H1 (cell line): ENCODE data around the gene EEF1A2. TPM values are rescaled to one million over a fixed set of nuclear protein-coding genes. Genes with fewer than 3 reads are reported as not detected.

Experiments used
- CTCF ChIA-PET: fragments of 300-600 bp; sonication (Branson Sonifier 250); formaldehyde crosslinking; loops from one replicate; lab custom pipeline; 2021; ENCODE audit not compliant: partially characterized antibody; lab: Charles Lee
- POLR2A ChIA-PET: fragments of 300-600 bp; sonication (Branson Sonifier 250); formaldehyde crosslinking; loops from one replicate; lab custom pipeline; 2021; ENCODE audit warnings: inconsistent platforms; ENCODE audit not compliant: partially characterized antibody; lab: Charles Lee
- DNase-seq, 2 experiments: peaks; one replicate each; pipeline versions ENCODE4 v3.0.0 to v3.0.0-alpha.2; 2010 to 2022; ENCODE audit warnings: low spot score in 2 of 2, low read depth in 1 of 2, mixed read lengths in 1 of 2
- FAIRE-seq: peaks from 2 replicates; lab custom pipeline; 2011; peaks lifted over from hg19 to GRCh38; lab: Jason Lieb, UNC
- H2AFZ ChIP-seq: 2 replicates; pipeline ENCODE4 v1.8.1; 2012; ENCODE audit warnings: low read length, inconsistent platforms
- H2AK5ac ChIP-seq: 2 replicates; pipeline ENCODE4 v1.6.1; 2013; ENCODE audit warnings: low read depth, low read length
- H2BK120ac ChIP-seq: replicated peaks from 2 replicates; pipeline ENCODE3; 2013; ENCODE audit warnings: low read depth, low read length, inconsistent platforms
- H2BK12ac ChIP-seq: 2 replicates; pipeline ENCODE4 v1.6.1; 2013; ENCODE audit warnings: low read depth, low read length
- H2BK15ac ChIP-seq: 2 replicates; pipeline ENCODE4 v1.6.1; 2013; ENCODE audit warnings: low read length
- H2BK20ac ChIP-seq: 2 replicates; pipeline ENCODE4 v1.6.1; 2013; ENCODE audit warnings: low read length
- H2BK5ac ChIP-seq: 2 replicates; pipeline ENCODE4 v1.6.1; 2013; ENCODE audit warnings: low read depth, low read length
- H3K14ac ChIP-seq: 2 replicates; pipeline ENCODE4 v1.6.1; 2013; ENCODE audit warnings: inconsistent platforms; ENCODE audit not compliant: insufficient read length
- H3K18ac ChIP-seq: 2 replicates; pipeline ENCODE4 v1.6.1; 2013; ENCODE audit warnings: low read length; ENCODE audit errors: extremely low read depth
- H3K23ac ChIP-seq: 2 replicates; pipeline ENCODE4 v1.6.1; 2013; ENCODE audit warnings: inconsistent platforms; ENCODE audit not compliant: insufficient read length
- H3K23me2 ChIP-seq: 2 replicates; pipeline ENCODE4 v1.6.1; 2013; ENCODE audit warnings: low read depth, low read length
- H3K27ac ChIP-seq: 2 replicates; pipeline ENCODE4 v1.6.1; 2011; ENCODE audit warnings: low read depth, low read length, inconsistent platforms
- H3K27me3 ChIP-seq, 4 experiments: replicated peaks in 1 of 4; 1 replicate in 1 of 4; 2 replicates in 3 of 4; pipeline versions ENCODE4 v1.6.1 to v1.8.1; 2011 to 2013; ENCODE audit warnings: low read length in 3 of 4, mild to moderate bottlenecking in 3 of 4, inconsistent platforms in 2 of 4, mixed read lengths in 2 of 4, moderate library complexity in 1 of 4; ENCODE audit not compliant: control insufficient read depth in 3 of 4, insufficient read depth in 3 of 4; ENCODE audit errors: extremely low read depth in 1 of 4
- H3K36me3 ChIP-seq, 4 experiments: 2 replicates each; pipeline versions ENCODE4 v1.6.1 to v1.8.1; 2011 to 2013; ENCODE audit warnings: mild to moderate bottlenecking in 4 of 4, low read length in 3 of 4, moderate library complexity in 2 of 4, control low read depth in 1 of 4, inconsistent platforms in 1 of 4; ENCODE audit not compliant: insufficient read depth in 4 of 4, control insufficient read depth in 2 of 4
- H3K4ac ChIP-seq: replicated peaks from 2 replicates; pipeline ENCODE3; 2013; ENCODE audit warnings: low read length, low read depth, mixed read lengths, inconsistent platforms; ENCODE audit not compliant: insufficient read length
- H3K4me1 ChIP-seq, 4 experiments: replicated peaks in 1 of 4; 1 replicate in 1 of 4; 2 replicates in 3 of 4; pipeline versions ENCODE4 v1.6.1 to v1.8.1; 2011 to 2013; ENCODE audit warnings: low read length in 3 of 4, inconsistent platforms in 2 of 4, mixed read lengths in 1 of 4; ENCODE audit not compliant: insufficient read depth in 4 of 4, control insufficient read depth in 3 of 4
- H3K4me2 ChIP-seq, 2 experiments: 2 replicates each; pipeline versions ENCODE4 v1.6.1 to v1.8.1; 2011 to 2013; ENCODE audit warnings: low read depth in 2 of 2, low read length in 2 of 2, control low read depth in 1 of 2, inconsistent platforms in 1 of 2, mild to moderate bottlenecking in 1 of 2; ENCODE audit not compliant: insufficient read depth in 1 of 2
- H3K4me3 ChIP-seq, 4 experiments: fragments of 200-600, 300-600 bp in 1 of 4; sonication (generic), shearing (Covaris generic), sonication (Bioruptor Twin) in 1 of 4; 2 replicates each; pipeline versions ENCODE4 v1.5.1 to v1.8.1; 2011 to 2016; ENCODE audit warnings: low read length in 4 of 4, low read depth in 3 of 4, control low read depth in 2 of 4, inconsistent platforms in 2 of 4, mild to moderate bottlenecking in 2 of 4, mixed read lengths in 1 of 4, moderate library complexity in 1 of 4; ENCODE audit not compliant: insufficient read depth in 2 of 4; ENCODE audit errors: extremely low read depth in 1 of 4
- H3K56ac ChIP-seq: replicated peaks from 2 replicates; pipeline ENCODE3; 2013; ENCODE audit warnings: low read depth, mild to moderate bottlenecking, mixed read lengths, low read length, inconsistent platforms; ENCODE audit not compliant: insufficient read length
- H3K79me1 ChIP-seq: 2 replicates; pipeline ENCODE4 v1.6.1; 2013; ENCODE audit warnings: low read depth, low read length, control low read depth
- H3K79me2 ChIP-seq, 2 experiments: 2 replicates each; pipeline versions ENCODE4 v1.6.1 to v1.8.1; 2012 to 2013; ENCODE audit warnings: low read length in 2 of 2, mild to moderate bottlenecking in 2 of 2, inconsistent platforms in 1 of 2; ENCODE audit not compliant: insufficient read depth in 2 of 2, control insufficient read depth in 1 of 2
- H3K9ac ChIP-seq, 4 experiments: replicated peaks in 1 of 4; 1 replicate in 1 of 4; 2 replicates in 3 of 4; pipeline versions ENCODE4 v1.6.1 to v1.8.1; 2011 to 2013; ENCODE audit warnings: low read depth in 3 of 4, low read length in 3 of 4, control low read depth in 2 of 4, mild to moderate bottlenecking in 2 of 4, moderate library complexity in 2 of 4, inconsistent platforms in 1 of 4; ENCODE audit errors: extremely low read depth in 1 of 4
- H3K9me3 ChIP-seq, 2 experiments: 2 replicates each; pipeline versions ENCODE4 v1.6.1 to v1.8.1; 2012 to 2013; ENCODE audit warnings: mild to moderate bottlenecking in 2 of 2, moderate library complexity in 2 of 2, control low read depth in 1 of 2, inconsistent platforms in 1 of 2, low read depth in 1 of 2, low read length in 1 of 2, mixed read lengths in 1 of 2; ENCODE audit not compliant: insufficient read depth in 2 of 2
- H4K20me1 ChIP-seq, 2 experiments: replicated peaks in 1 of 2; 2 replicates each; pipeline versions ENCODE3 to v1.8.1; 2011 to 2013; ENCODE audit warnings: inconsistent platforms in 2 of 2, low read length in 2 of 2, mild to moderate bottlenecking in 1 of 2; ENCODE audit not compliant: insufficient read depth in 2 of 2, control insufficient read depth in 1 of 2
- H4K5ac ChIP-seq: 2 replicates; pipeline ENCODE4 v1.6.1; 2013; ENCODE audit warnings: low read length, low read depth, mixed read lengths, inconsistent platforms; ENCODE audit not compliant: insufficient read length
- H4K8ac ChIP-seq: 2 replicates; pipeline ENCODE4 v1.8.0; 2013; ENCODE audit warnings: mild to moderate bottlenecking, moderate library complexity, low read length, inconsistent platforms; ENCODE audit not compliant: insufficient read depth; ENCODE audit errors: extremely low read depth
- H4K91ac ChIP-seq: replicated peaks from 2 replicates; pipeline ENCODE3; 2013; ENCODE audit warnings: low read length, mixed read lengths, inconsistent platforms; ENCODE audit not compliant: insufficient read length
- ASH2L ChIP-seq: fragments of 200-600, 300-600 bp; sonication (generic); IDR thresholded peaks from one replicate; pipeline ENCODE4 v1.7.1; 2017; ENCODE audit warnings: low read length
- CBX5 ChIP-seq: fragments of 300-800, 300-1000 bp; sonication (generic); IDR thresholded peaks from 2 replicates; pipeline ENCODE4 v1.7.1; 2016; ENCODE audit warnings: antibody characterized with exemption, low read length, low read depth
- JUND ChIP-seq: IDR thresholded peaks from 2 replicates; pipeline ENCODE4 v1.6.1; 2011; ENCODE audit warnings: mild to moderate bottlenecking, improper control_type of control experiment, low read length
- NANOG ChIP-seq: IDR thresholded peaks from 2 replicates; pipeline ENCODE4 v1.6.1; 2011; ENCODE audit warnings: low read length, low read depth, mild to moderate bottlenecking, inconsistent platforms; ENCODE audit not compliant: insufficient read depth, poor library complexity, severe bottlenecking
- RXRA ChIP-seq: IDR thresholded peaks from 2 replicates; pipeline ENCODE4 v1.6.1; 2011; ENCODE audit warnings: low read depth, mild to moderate bottlenecking, low read length, moderate library complexity; ENCODE audit not compliant: insufficient read depth
- SAP30 ChIP-seq: fragments of 300-600 bp; sonication (generic); IDR thresholded peaks from 2 replicates; pipeline ENCODE4 v1.7.1; 2012; ENCODE audit warnings: low read length, moderate library complexity, mild to moderate bottlenecking, inconsistent platforms; ENCODE audit not compliant: insufficient read depth, insufficient replicate concordance
- TAF1 ChIP-seq: IDR thresholded peaks from 2 replicates; pipeline ENCODE4 v1.6.1; 2011; ENCODE audit warnings: mild to moderate bottlenecking, low read depth, low read length
- WGBS, 2 experiments: shearing (Covaris generic) in 1 of 2; methylation state at CpG; one replicate each; pipeline versions ENCODE4 v1.1.6 to v1.1.7; 2013 to 2015; ENCODE audit warnings: low lambda C conversion rate in 2 of 2, mixed read lengths in 2 of 2, inconsistent platforms in 1 of 2, low coverage in 1 of 2, missing lambda C conversion rate in 1 of 2; ENCODE audit not compliant: insufficient replicate concordance in 2 of 2, insufficient coverage in 1 of 2, insufficient read length in 1 of 2; ENCODE audit errors: extremely low coverage in 1 of 2, missing lambda C conversion rate in 1 of 2; 5-methylcytosine and 5-hydroxymethylcytosine counted together
- polyA plus RNA-seq, 7 experiments: library from polyadenylated mRNA; depleted of rRNA in 3 of 7; stranded (reverse) in 5 of 7; unstranded in 2 of 7; fragments of >200 nt in 5 of 7; fragments of 200-250 nt in 2 of 7; gene quantifications; 1 replicate in 5 of 7; 2 replicates in 1 of 7; 4 replicates in 1 of 7; pipeline versions ENCODE4 v1.2.1 to v1.2.3, GENCODE V29; 2011 to 2013; ENCODE audit warnings: missing spikeins in 2 of 7, mixed read lengths in 2 of 7
- total RNA-seq: library from RNA; stranded (reverse); fragmentation: NEBNext Ultra II Directional; extraction: Animal tissue kit (Norgen Biotek cat#: 25700); gene quantifications from 2 replicates; pipeline ENCODE4 v1.2.1, GENCODE V29; 2021
- TF ChIP-seq, protein P1 (sequence below): IDR thresholded peaks from 2 replicates; pipeline ENCODE4 v1.6.1; 2012; ENCODE audit warnings: inconsistent platforms
- TF ChIP-seq, protein P2 (sequence below): IDR thresholded peaks from 2 replicates; pipeline ENCODE4 v1.6.1; 2012; ENCODE audit warnings: inconsistent platforms

The EEF1A2 gene
- total and polyA plus RNA-seq, 2 of the 8 experiments (the other 6 are each of a cell fraction or from before 2014, with no cell fraction given): 7.4 to 25.8 TPM

DNA sequence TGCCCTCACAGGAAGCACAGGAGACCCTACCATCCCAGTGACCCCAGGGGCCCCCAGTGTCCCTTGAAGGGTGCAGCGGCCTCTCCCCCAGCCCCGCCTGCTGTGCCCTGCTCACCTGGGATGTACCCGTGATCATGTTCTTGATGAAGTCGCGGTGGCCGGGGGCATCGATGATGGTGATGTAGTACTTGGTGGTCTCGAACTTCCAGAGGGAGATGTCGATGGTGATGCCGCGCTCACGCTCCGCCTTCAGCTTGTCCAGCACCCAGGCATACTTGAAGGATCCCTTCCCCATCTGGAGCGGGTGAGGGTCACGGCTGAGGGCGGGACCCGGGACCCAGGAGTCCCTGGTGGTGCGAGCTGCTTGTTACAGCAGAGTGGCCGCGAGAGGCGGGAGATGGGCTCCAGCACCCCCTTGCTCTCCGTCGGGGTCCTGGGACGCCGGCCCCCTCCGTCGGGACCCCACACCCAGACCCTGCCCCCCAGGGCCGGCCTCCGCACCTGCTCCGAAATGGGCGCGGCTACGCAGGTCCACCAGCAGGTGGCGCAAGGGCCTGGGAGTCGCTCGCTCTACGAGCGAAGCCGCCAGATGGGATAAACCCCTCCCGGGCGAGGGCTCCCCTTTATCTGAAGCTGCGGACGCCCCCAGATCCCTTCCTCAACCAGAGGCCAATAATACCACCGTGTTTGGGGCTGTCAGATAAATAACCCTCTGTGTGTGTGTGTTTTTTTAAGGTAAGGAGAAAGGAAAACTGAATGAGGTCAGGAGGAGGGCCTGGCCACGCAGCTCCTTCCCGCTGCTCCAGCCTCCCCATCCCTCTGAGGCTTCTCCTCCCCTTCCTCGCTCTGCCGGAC is 2.9 kb downstream of the EEF1A2 start:
- CTCF ChIA-PET: interaction anchor here (0.8 to 3.4 kb wide), 40 partner anchors 9 to 411 kb away, joined by 3 to 39 read pairs (median 5); partner anchors contain the start of genes PPDPF, PTK6 and TPD52L2
- peak in 1 of 2 experiments; percentile 92 for DNase-seq
- H3K9ac ChIP-seq: no peak overlapping the region
- peak; percentile 55 for TF ChIP-seq ASH2L
- TF ChIP-seq, protein P1, sequence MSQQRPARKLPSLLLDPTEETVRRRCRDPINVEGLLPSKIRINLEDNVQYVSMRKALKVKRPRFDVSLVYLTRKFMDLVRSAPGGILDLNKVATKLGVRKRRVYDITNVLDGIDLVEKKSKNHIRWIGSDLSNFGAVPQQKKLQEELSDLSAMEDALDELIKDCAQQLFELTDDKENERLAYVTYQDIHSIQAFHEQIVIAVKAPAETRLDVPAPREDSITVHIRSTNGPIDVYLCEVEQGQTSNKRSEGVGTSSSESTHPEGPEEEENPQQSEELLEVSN: no peak
- TF ChIP-seq, protein P2, sequence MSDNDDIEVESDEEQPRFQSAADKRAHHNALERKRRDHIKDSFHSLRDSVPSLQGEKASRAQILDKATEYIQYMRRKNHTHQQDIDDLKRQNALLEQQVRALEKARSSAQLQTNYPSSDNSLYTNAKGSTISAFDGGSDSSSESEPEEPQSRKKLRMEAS: 0 out of 2 replicates have a peak, but pooled peaks have one; percentile 20
- TF ChIP-seq SAP30: no peak
- no peak for TF ChIP-seq TAF1
- TF ChIP-seq RXRA: no peak
- no peak for TF ChIP-seq JUND
- TF ChIP-seq NANOG: peak; percentile 16
- TF ChIP-seq CBX5: no peak

More for the DNA sequence above, 2.9 kb downstream of the EEF1A2 start:
- no peak overlapping the region; the same call in 1 of the 2 replicates for H4K8ac ChIP-seq
- H3K9me3 ChIP-seq: no peaks in the 10 kb centered on the region
- no peaks in the 10 kb centered on the region for H3K79me1 ChIP-seq
- 32% methylated on average over 39 of the region's 48 CpGs; no CpG with 5 or more reads in 1 of the 2 experiments for WGBS, 2 experiments
- H2BK12ac ChIP-seq: peak overlapping the region; percentile 39; the same call in 1 of the 2 replicates
- FAIRE-seq: no peak
- peaks cover 0 to 8% (median 1%) of the 10 kb centered on the region in 4 experiments; a peak in 5 of 8 replicates for H3K36me3 ChIP-seq
- H3K27me3 ChIP-seq: peaks cover 11 to 41% (median 35%) of the 10 kb centered on the region in 4 experiments
- no peak overlapping the region for H2BK20ac ChIP-seq
- no peak overlapping the region for H3K23ac ChIP-seq
- H3K79me2 ChIP-seq: no peaks in the 10 kb centered on the region
- H2BK5ac ChIP-seq: no peak overlapping the region
- peaks cover 0 to 11% of the 10 kb centered on the region in 2 experiments for H4K20me1 ChIP-seq
- peak overlapping the region; percentile 88; the same call in 1 of the 2 replicates for H2BK15ac ChIP-seq
- POLR2A ChIA-PET: interaction anchor here (0.8 to 2.4 kb wide), 9 partner anchors 9 to 162 kb away, joined by 3 to 22 read pairs (median 4); partner anchors contain the start of genes PPDPF and RTEL1
- H2BK120ac ChIP-seq: no peak overlapping the region
- H4K91ac ChIP-seq: no peak overlapping the region
- H2AFZ ChIP-seq: no peak overlapping the region
- H2AK5ac ChIP-seq: no peak overlapping the region
- H3K23me2 ChIP-seq: peaks cover 18% of the 10 kb centered on the region; the same call in 1 of the 2 replicates
- H3K56ac ChIP-seq: no peak overlapping the region
- no peak overlapping the region for H3K14ac ChIP-seq
- H3K4me2 ChIP-seq: peak overlapping the region; percentile 1 to 64; a peak in 3 of 4 replicates
- no peak overlapping the region for H4K5ac ChIP-seq
- peak overlapping the region in 2 of 4 experiments; percentile 10 to 41; a peak in 4 of 8 replicates for H3K4me3 ChIP-seq
- peak overlapping the region; percentile 48; the same call in 1 of the 2 replicates for H3K18ac ChIP-seq
- H3K4me1 ChIP-seq: peaks cover 0 to 23% (median 12%) of the 10 kb centered on the region in 4 experiments; a peak in 6 of 7 replicates
- no peak overlapping the region for H3K4ac ChIP-seq
- H3K27ac ChIP-seq: no peak overlapping the region
